Omental fat pad (tissue), 4 donors: ENCODE data around the gene IGHMBP2. TPM values are rescaled to one million over a fixed set of nuclear protein-coding genes. Genes with fewer than 3 reads are reported as not detected.

Experiments used
- ATAC-seq: fragments of 150-250 bp; one replicate; pipeline ENCODE4 v1.9.1; 2016; ENCODE audit warnings: mild to moderate bottlenecking, moderate library complexity; ENCODE audit not compliant: low FRiP score
- DNase-seq: peaks from one replicate; pipeline ENCODE4 v3.0.0-alpha.2; 2019; ENCODE audit warnings: low spot score
- CTCF ChIP-seq, 3 donors: fragments of 450-650 bp; IDR thresholded peaks; one replicate each; pipeline ENCODE4 v1.5.1; 2016 to 2017; ENCODE audit warnings: antibody characterized with exemption in 3 of 3, mild to moderate bottlenecking in 3 of 3, moderate library complexity in 2 of 3
- total RNA-seq, 4 donors: library from RNA; depleted of rRNA; stranded (reverse); fragments of >200 nt; gene quantifications; one replicate each; pipeline ENCODE4 v1.1.0, GENCODE V29; 2016

The IGHMBP2 gene
- total RNA-seq, 4 donors from 2014 or later: 8.7 to 23.4 (median 13.8) TPM

DNA sequence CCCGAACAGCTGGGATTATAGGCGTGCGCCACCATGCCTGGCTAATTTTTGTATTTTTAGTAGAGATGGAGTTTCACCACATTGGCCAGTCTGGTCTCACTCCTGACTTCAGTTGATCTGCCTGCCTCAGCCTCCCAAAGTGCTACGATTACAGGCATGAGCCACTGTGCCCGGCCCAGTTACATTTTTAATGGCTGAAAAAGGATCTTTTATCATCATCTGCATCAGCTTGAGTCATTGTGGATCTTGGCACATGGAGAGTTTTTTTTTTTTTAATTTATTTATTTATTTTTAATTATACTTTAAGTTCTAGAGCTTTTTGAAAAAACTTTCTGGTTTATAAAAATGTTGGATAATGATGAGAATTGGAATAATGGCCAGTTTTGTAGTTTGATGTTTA lies 8.6 kb downstream of the IGHMBP2 start:
- TF ChIP-seq CTCF (IDR thresholded peaks at IDR 0.05): no peak
- DNase-seq: no peak
- ATAC-seq: no peak

DNA sequence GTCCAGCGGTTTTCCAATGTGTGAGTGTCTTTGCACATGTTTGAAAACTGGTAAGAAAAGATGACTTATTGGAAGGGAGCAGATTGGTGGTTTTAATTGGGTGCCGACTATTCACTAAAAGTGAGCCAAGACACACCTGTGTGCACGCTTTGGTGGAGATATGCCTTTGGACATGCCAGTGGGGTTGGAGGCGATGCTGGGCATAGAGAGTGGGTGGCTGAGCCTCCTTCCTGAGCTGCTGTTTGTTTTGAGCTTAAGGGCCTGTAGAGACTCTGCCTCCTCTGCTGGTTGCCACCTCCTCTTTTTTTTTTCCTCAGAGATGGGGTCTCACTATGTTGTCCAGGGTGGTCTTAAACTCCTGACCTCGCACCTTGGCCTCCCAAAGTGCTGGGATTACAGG lies 9.5 kb downstream of the IGHMBP2 start:
- ATAC-seq (no peak), DNase-seq (no peak)
- no peak for TF ChIP-seq CTCF (IDR thresholded peaks at IDR 0.05)

- ATAC-seq: no peak
- no peak for TF ChIP-seq CTCF (IDR thresholded peaks at IDR 0.05)
Observed at GRCh38 chr11:68914761-68915160, 11.1 kb downstream of the IGHMBP2 start.

DNA sequence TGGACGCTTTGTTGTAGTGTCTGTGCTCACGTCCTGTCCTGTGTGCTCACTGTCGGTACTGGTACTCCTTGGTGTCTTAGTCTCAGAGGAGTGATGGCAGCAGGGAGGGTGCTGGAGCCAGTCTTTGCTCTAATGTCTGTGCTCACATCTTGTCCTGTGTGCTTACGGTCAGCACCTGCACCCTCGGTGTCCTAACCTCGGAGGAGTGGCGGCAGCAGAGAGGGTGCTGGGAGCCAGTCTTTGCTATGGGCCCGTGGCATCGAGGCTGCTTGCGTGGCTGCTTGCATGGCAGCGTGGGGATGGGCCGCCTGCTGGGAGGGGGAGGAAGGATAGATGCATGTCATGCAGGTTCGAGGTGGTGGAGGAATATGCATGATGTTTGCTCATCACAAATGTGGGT lies 12.7 kb downstream of the IGHMBP2 start:
- ATAC-seq: no peak
- DNase-seq: no peak
- TF ChIP-seq CTCF (IDR thresholded peaks at IDR 0.05): no peak

More at GRCh38 chr11:68914761-68915160, 11.1 kb downstream of the IGHMBP2 start:
- DNase-seq: no peak

- no peak for TF ChIP-seq CTCF (IDR thresholded peaks at IDR 0.05)
- DNase-seq (no peak), ATAC-seq (no peak)
Observed at GRCh38 chr11:68923614-68924013, 19.9 kb downstream of the IGHMBP2 start.

DNA sequence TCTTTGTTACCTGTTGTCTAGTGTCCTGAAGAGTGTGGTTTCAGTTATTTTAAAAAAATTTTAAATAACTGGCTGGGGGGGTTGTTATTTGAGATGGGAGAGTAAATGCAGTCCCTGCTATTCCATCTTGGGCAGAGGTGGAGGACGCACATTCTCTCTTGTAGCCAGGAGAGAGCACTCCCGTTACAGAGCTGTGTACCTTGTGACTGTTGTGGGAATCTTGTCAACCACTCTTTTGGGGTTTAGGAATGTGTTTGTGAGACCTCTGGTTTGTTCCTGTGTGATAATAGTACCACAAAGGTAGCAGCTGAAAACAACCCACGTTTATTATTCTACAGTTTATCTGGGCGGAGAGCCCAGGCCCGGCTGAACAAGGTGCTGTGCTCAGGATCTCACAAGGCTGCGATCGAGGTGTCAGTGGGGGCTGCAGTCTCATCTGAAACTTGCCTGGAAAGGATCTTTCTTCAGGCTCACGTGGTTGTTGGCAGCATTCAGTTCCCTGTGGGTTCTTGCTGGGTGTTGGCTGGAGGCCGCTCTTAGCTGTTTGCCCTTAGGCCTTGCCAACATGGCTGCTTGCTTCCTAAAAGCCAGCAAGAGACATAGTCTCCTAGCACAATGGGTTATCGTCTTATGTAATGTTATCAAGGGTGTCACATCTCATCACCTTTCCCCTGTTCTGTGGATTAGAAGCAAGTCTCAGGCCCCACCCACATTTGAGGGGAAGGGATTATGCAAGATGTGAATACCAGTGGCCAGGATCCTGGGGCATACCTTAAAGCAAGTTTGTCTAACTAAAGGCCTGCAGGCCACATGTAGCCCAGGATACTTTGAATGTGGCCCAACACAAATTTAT lies 20.6 kb downstream of the IGHMBP2 start:
- no peak for DNase-seq
- no peak for TF ChIP-seq CTCF (IDR thresholded peaks at IDR 0.05)
- ATAC-seq: no peak

- DNase-seq: no peak
- ATAC-seq: no peak
- no peak for TF ChIP-seq CTCF (IDR thresholded peaks at IDR 0.05)
Observed at GRCh38 chr11:68925611-68926010, 21.9 kb downstream of the IGHMBP2 start.
